ENCODE results near the gene MCM5.
"Not testable (repeated sequence)": the region's sequence is repeated elsewhere in the genome, so short reads cannot be mapped to it uniquely, and the experiment has no call there.

MCM5 gene

GRCh38 chr22:35455529-35455928 lies 55.6 kb downstream of the MCM5 start:
- no peak for DNase-seq

- DNase-seq, result no peak
These were observed 56.8 kb downstream of the MCM5 start for GRCh38 chr22:35456757-35457156.

DNA sequence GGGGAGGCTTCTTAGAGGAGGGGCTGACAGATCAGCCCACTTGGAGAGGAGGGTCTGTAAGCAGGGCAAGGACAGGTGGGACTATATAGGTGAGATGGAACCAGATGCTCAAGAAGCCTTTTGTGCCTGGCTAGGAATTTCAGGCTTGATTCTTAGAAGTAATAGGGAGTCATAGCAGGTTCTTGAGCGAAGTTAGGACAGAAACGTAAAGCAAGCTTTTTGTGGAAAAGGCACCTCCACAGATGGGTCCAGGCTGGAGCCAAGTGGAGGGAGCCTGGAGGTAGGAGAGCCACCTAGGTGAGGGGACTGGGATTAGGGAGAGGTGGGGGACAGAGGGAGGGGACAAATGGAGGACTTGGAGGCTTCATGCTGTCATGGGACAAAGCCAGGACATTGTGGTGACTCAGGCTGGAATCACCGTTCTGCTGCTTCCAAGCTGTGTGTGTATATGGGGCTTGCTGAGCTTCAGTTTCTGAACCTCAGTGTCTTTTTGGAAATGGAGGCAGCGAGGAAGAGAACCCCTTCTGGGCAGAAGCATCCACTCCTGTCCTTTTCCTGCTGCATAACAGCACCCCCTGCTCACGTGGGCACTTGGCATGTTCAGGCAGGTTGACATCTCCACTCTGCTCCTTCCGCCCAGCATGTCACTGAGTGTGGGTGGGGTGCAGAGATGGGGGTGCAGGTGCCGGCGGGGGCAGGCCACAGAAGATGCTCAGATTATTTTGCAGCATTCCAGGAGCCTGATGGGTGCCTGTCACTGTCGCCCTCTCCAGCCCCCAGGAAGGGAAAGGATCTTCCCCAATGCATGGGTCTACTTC lies 58.0 kb downstream of the MCM5 start:
- DNase-seq, result no peak

- DNase-seq, result no peak
These were observed 58.8 kb downstream of the MCM5 start for GRCh38 chr22:35458547-35459422.

GRCh38 chr22:35459423-35459894 lies 59.5 kb downstream of the MCM5 start:
- no peak for DNase-seq

GRCh38 chr22:35459976-35460375 lies 60.0 kb downstream of the MCM5 start:
- not testable (repeated sequence) for DNase-seq

DNA sequence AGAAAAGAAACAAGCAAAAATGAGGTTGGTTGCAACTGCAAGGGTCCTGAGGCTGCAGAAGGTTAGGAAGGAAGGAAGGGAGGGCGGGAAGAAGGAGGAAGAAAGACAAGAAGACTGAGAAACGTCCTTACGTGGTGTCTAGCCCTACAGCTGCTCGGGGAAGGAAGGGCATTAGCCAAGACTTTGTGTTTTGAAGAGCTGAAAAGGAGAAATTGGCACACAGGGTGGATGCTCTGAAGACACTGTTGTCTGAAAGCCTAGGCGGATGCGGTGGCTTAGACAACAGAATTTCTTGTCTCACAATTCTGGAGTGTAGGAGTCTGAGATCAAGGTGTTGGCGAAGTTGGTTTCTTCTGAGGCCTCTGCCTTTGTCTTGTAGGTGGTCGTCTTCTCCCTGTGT lies 60.7 kb downstream of the MCM5 start:
- no peak for DNase-seq

DNA sequence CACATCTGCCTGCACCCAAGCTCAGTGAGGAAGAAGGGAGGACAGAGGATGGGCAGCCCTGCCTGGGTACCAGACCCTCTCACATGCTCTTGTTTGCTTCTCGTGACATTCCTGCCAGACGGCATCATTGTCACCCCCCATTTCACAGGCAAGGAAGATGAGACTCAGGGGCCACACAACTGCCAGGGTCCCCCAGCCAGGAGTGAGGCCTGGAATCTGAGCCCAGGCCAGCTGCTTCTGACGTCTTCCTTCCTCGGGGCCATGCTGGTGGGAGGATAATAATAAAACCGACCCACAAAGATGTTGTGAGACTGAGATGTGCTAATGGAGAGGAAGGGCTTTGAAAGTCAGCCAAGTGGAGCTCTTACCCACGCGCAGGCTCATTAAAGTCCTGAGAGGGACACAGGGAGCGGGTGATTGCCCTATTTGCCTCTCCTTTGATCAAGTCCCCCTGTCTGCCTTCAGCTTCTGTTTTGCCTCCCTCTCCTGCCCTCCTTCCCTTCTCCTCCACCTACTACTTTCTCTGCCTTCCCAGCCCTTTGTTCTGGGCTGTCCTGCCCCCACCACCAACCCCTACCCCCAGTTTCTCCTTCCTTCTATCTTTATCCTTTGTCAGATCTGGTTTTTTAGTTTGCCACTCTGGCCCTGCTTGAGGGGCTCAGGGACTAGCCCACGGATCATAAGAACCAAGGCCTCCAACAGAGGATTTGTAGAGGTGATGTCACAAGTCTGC lies 62.7 kb downstream of the MCM5 start:
- DNase-seq, result no peak

GRCh38 chr22:35463231-35463933 lies 63.4 kb downstream of the MCM5 start:
- no peak for DNase-seq

DNA sequence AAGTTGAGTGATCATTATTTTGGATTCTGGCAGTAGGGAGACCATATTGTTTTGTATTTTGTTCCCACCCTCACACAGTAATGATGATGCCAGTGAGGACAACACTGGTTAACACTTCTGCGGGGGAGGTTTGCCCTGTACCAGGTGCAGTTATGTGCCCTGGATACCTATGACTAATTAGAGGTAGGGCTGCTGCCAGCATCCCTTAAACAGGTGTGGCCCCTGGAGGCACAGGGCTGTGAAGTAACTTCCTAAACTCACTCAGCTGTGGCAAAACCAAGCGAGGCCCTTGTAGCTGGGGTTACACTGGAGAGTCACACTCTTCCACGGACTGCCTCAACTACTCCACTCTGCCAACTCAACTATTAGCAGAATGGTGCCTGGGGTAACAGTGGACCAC lies 64.5 kb downstream of the MCM5 start:
- no peak for DNase-seq

- no peak for DNase-seq
These were observed 65.3 kb downstream of the MCM5 start for GRCh38 chr22:35465109-35465701.

- no peak for DNase-seq
These were observed 67.9 kb downstream of the MCM5 start for GRCh38 chr22:35467681-35468434.

- DNase-seq, result no peak
These were observed 71.0 kb downstream of the MCM5 start for GRCh38 chr22:35470903-35471321.

GRCh38 chr22:35471566-35471965 lies 71.6 kb downstream of the MCM5 start:
- not testable (repeated sequence) for DNase-seq

GRCh38 chr22:35472488-35472887 lies 72.5 kb downstream of the MCM5 start:
- no peak for DNase-seq

- DNase-seq, result no peak
These were observed 74.0 kb downstream of the MCM5 start for GRCh38 chr22:35473971-35474370.

Measured in activated CD4-positive, alpha-beta T cell treated with anti-CD3 and anti-CD28 coated beads, Interleukin-2, Interleukin-6, amounts not matched to agents 100 ng/mL and 50 ng/mL, durations not matched to agents 16 hours and 8 hours (primary cell).